IPS-20b (cell line): ENCODE results near the gene MSGN1.

Source experiments
- H3K27ac ChIP-seq: one replicate; pipeline ENCODE4 v1.5.1; 2013; ENCODE audit warnings: low read length
- H3K27me3 ChIP-seq: 2 replicates; pipeline ENCODE4 v1.6.1; 2013; ENCODE audit warnings: mild to moderate bottlenecking, low read length, inconsistent platforms; ENCODE audit not compliant: insufficient read depth
- H3K36me3 ChIP-seq: 2 replicates; pipeline ENCODE4 v1.6.1; 2013; ENCODE audit warnings: low read depth, mild to moderate bottlenecking, inconsistent platforms, low read length, moderate library complexity; ENCODE audit not compliant: insufficient read depth
- H3K4me1 ChIP-seq: 2 replicates; pipeline ENCODE4 v1.6.1; 2013; ENCODE audit warnings: mild to moderate bottlenecking, control low read depth, inconsistent platforms, low read length, moderate library complexity; ENCODE audit not compliant: insufficient read depth
- H3K4me3 ChIP-seq: 2 replicates; pipeline ENCODE4 v1.5.1; 2013; ENCODE audit warnings: mild to moderate bottlenecking, low read length, inconsistent platforms
- H3K9ac ChIP-seq: 2 replicates; pipeline ENCODE4 v1.6.1; 2013; ENCODE audit warnings: low read depth, mild to moderate bottlenecking, inconsistent platforms, low read length, moderate library complexity
- H3K9me3 ChIP-seq: 2 replicates; pipeline ENCODE4 v1.6.1; 2013; ENCODE audit warnings: mild to moderate bottlenecking, low read depth, low read length, inconsistent platforms; ENCODE audit not compliant: insufficient read depth

The MSGN1 gene

DNA sequence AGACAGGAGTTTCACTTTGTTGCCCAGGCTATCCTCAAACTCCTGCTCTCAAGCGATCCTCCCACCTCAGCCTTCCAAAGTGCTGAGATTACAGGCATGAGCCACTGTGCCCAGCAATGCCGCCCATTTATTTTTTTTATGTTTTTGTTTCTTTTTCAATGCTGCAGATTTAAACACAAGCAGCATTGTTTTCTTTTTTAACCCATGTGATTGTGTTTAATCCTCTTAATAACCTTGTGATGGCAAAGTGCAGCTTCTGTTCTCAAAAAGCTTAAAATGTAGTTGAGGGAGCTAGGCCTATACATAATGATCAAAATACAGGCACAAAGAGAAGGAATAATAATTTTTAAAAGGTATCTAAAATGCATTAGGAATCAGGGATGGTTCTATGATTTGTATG is 11.5 kb downstream of the MSGN1 start:
- H3K4me1 ChIP-seq = peaks cover 10% of the 10 kb centered on the region; the same call in 1 of the 2 replicates
- H3K9me3 ChIP-seq = no peaks in the 10 kb centered on the region
- H3K27ac ChIP-seq = no peak overlapping the region
- no peak overlapping the region for H3K9ac ChIP-seq
- H3K4me3 ChIP-seq = no peak overlapping the region
- H3K36me3 ChIP-seq = no peaks in the 10 kb centered on the region
- H3K27me3 ChIP-seq = peaks cover 39% of the 10 kb centered on the region

DNA sequence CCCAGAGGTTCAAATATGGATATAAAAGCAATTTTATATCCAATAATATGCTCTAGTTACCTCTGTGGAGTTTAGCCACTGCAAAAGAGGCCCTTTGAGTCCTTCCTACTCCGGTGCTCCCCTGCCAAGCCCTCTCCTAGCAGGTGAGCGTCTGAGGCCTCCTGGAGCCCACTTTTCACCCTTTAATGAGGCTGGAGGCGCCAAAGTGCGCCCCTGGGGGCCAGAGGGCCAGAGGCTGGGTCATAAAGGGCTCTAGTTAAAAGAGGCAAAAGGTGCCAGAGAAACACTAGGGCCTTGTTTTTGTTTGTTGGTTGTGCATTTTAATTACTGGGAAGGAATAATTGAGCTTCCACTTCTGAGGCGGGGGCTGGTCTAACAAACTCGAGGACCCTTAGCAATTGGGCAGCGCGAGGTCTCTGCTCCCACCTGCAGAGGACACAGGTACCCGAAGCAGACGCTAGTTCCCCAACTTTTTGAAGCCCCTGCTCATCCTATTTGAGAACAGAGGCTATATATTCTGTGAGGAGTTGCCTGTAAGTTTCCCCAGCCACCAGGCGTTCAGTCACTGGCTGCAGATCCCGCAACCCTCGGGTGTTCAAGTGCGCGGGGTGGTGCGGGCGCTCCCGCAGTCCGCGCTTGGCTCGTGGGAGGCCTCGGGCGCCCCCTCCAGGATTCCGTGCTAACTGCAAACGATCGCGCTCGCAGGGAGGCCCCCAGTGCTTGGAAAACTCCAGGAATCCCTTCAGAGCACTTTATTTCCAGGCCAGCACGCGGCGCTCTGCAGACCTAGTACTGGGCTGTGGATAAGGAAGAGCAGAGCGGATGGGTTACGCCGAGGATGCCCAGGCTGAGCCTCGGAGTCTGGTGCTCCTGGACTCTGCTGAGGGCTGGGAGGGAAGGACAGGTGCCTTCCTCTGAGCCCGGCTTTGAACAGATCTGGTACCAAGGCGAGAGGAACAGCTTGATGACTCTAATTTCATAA is 14.1 kb downstream of the MSGN1 start:
- H3K4me1 ChIP-seq = peaks cover 10% of the 10 kb centered on the region; the same call in 1 of the 2 replicates
- H3K9ac ChIP-seq = no peak overlapping the region
- H3K4me3 ChIP-seq = peak overlapping the region; percentile 49; the same call in 1 of the 2 replicates
- no peaks in the 10 kb centered on the region for H3K9me3 ChIP-seq
- H3K27me3 ChIP-seq = peaks cover 39% of the 10 kb centered on the region
- no peak overlapping the region for H3K27ac ChIP-seq
- H3K36me3 ChIP-seq = no peaks in the 10 kb centered on the region

DNA sequence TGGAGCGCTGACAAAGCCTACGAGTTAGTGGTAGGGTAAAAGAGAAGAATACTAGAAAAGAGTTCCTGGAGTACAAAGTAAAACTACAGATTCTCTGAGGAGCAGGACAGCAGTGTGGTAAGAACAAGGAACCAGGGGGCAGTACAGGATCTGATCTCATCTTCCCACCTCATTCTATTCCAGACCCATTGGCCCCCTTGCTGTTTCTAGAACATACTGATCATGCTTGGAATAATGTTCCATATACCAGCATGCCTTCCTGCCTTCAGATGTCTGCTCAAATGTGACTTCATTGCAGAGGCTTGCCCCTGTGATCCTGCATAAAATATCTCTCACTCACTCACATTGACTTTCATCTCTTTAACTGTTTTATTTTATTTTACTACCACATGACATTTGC is 19.3 kb downstream of the MSGN1 start:
- no peak overlapping the region for H3K27ac ChIP-seq
- H3K4me3 ChIP-seq = no peak overlapping the region
- peaks cover 9% of the 10 kb centered on the region for H3K27me3 ChIP-seq
- no peaks in the 10 kb centered on the region for H3K36me3 ChIP-seq
- no peaks in the 10 kb centered on the region for H3K9me3 ChIP-seq
- no peak overlapping the region for H3K9ac ChIP-seq
- no peaks in the 10 kb centered on the region for H3K4me1 ChIP-seq

DNA sequence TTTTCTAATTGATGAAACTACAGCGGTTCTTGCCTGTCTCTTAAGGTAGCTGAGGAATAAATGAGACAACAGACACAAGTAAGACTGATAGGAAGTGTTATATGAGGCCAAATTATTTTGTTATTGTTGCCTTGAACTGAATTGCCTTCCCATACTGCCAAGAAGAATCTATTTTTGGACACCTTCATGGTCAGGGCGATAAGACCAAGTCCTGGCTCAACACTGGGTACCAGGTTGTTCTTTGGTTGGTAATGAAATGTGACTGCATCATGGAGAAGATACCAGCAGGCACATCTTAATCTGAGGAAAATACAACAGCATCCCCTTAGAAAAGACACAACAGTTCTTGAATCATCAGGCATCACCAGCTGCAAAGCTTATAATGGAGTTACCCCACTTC is 23.7 kb downstream of the MSGN1 start:
- H3K9me3 ChIP-seq = no peaks in the 10 kb centered on the region
- H3K27ac ChIP-seq = no peak overlapping the region
- no peaks in the 10 kb centered on the region for H3K4me1 ChIP-seq
- no peak overlapping the region for H3K9ac ChIP-seq
- H3K27me3 ChIP-seq = no peaks in the 10 kb centered on the region
- H3K4me3 ChIP-seq = no peak overlapping the region
- no peaks in the 10 kb centered on the region for H3K36me3 ChIP-seq

DNA sequence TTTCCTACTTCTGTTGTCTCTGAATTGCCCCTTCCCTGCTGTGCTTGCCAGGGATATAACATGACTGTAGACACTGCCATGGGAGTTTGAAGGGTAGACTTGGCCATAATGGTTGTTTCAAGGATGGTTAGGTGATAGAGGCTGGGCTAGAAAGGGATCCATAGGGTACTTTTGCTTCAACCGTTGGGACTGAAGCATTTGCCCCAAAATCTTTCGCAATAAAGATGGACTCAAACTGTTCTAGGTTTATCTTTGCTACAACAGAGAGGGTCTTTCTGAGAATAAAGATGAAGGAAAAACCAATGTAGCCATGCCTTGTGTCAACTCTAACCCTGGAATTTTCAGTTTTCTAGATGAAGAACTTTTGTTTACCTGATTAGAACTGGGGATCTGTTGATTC is 27.2 kb downstream of the MSGN1 start:
- H3K9ac ChIP-seq = no peak overlapping the region
- H3K27me3 ChIP-seq = no peaks in the 10 kb centered on the region
- no peak overlapping the region for H3K27ac ChIP-seq
- H3K36me3 ChIP-seq = no peaks in the 10 kb centered on the region
- H3K4me1 ChIP-seq = no peaks in the 10 kb centered on the region
- H3K9me3 ChIP-seq = no peaks in the 10 kb centered on the region
- H3K4me3 ChIP-seq = no peak overlapping the region

DNA sequence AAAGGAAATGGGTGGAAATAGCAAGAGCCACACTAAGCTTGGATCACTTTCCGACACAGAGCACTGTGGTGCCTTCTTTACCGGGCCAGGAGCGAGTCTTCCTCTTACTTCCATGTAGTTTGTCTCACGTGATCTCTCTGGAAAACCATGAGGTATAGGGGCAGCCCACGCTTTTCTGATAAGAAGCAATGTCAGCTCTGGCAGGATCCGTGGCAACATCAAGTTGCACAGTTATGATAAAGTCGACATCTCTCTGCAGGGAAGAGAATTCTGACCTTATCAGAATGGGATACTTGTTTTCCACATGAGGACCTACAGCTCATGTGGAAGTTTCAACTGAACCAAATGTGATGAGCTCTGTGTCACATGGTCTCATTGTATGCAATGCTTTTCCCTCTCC is 29.5 kb downstream of the MSGN1 start:
- no peaks in the 10 kb centered on the region for H3K9me3 ChIP-seq
- H3K36me3 ChIP-seq = no peaks in the 10 kb centered on the region

DNA sequence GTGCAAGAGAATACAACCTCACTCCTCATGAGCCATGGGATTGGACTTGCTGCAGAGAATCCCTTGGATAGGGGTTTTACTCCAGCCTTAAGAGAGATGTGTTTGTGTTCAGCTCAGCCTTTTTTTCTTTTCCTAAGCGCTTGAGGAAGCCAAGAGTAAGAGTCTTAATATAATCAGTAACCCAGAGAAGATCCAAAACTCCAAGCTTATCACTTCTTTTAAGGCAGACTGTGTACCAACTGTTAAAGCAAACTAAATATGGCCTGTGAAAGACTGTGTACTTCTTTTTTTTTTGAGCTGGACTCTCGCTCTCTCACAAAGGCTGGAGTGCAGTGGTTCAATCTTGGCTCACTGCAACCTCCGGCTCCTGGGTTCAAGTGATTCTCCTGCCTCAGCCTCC is 30.4 kb downstream of the MSGN1 start:
- H3K4me3 ChIP-seq = no peak overlapping the region
- H3K9ac ChIP-seq = no peak overlapping the region
- no peaks in the 10 kb centered on the region for H3K36me3 ChIP-seq
- no peaks in the 10 kb centered on the region for H3K9me3 ChIP-seq
- no peaks in the 10 kb centered on the region for H3K27me3 ChIP-seq
- H3K4me1 ChIP-seq = no peaks in the 10 kb centered on the region
- H3K27ac ChIP-seq = no peak overlapping the region

More for the DNA sequence above, 29.5 kb downstream of the MSGN1 start:
- Histone ChIP-seq H3K27ac (no peak overlapping the region), H3K27me3 (no peaks in the 10 kb centered on the region), H3K4me3 (no peak overlapping the region), H3K4me1 (no peaks in the 10 kb centered on the region), H3K9ac (no peak overlapping the region)

DNA sequence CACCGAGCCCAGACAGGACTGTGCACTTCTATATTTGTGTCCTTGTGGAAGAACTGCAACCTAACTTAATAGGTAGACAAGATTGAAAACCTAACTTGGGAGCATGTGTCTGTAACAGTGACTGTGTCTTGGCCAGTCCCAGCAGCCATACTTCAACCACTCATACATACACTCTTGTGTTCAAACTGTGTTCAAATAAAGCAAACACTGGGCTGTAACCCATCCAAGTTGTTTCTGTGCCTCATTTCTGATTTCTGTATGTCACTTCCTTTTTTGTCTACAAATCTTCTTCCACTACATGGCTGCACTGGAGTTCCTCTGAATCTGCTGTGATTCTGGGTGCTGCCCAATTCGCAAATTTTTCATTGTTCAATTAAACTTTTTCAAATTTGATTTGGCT is 31.0 kb downstream of the MSGN1 start:
- H3K9me3 ChIP-seq = no peaks in the 10 kb centered on the region
- no peak overlapping the region for H3K9ac ChIP-seq
- H3K4me1 ChIP-seq = no peaks in the 10 kb centered on the region
- no peak overlapping the region for H3K27ac ChIP-seq
- no peaks in the 10 kb centered on the region for H3K27me3 ChIP-seq
- no peaks in the 10 kb centered on the region for H3K36me3 ChIP-seq
- no peak overlapping the region for H3K4me3 ChIP-seq

DNA sequence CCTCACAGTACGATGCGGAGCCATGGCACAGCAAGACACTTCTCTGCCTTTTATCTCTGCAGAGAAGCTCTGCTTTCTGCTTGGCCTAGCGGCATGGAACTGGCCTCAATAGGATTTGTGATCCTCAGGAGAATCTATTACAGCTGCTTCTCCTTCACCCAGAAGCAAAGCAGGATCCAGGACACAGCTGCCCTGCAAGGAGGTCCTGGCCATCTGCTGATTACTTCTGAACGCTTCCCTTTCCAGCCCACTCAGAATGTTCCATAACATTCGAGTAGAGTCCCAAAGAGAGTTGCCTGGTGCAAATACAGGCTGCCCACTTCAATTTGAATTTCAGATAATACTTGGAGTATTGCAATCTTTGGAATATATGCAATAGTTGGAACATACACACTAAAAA is 33.0 kb downstream of the MSGN1 start:
- Histone ChIP-seq H3K27me3 (no peaks in the 10 kb centered on the region), H3K27ac (no peak overlapping the region), H3K9me3 (no peaks in the 10 kb centered on the region), H3K4me1 (no peaks in the 10 kb centered on the region), H3K4me3 (no peak overlapping the region), H3K9ac (no peak overlapping the region), H3K36me3 (no peaks in the 10 kb centered on the region)

DNA sequence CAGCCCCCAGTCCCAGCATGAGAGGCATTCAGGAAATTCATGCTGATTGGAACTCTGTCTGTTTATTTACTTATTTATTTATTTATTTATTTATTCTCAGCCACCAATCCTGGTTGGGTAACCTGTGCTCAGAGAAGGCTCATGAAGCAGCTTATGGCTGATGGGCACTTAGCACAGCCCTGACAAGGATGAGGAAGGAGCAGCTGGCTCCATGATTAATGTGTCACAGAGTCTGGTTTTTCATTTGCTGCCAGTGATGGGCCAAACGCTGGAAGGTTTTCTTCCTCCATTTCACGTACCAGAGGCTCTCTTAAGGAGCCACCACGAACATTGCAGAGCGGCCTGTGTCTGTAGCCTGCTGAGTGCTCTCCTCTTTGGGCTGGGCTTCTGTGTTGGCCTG is 33.9 kb downstream of the MSGN1 start:
- H3K36me3 ChIP-seq = no peaks in the 10 kb centered on the region
- no peaks in the 10 kb centered on the region for H3K4me1 ChIP-seq
- H3K27me3 ChIP-seq = no peaks in the 10 kb centered on the region
- no peak overlapping the region for H3K27ac ChIP-seq
- no peak overlapping the region for H3K9ac ChIP-seq
- H3K9me3 ChIP-seq = no peaks in the 10 kb centered on the region
- no peak overlapping the region for H3K4me3 ChIP-seq

DNA sequence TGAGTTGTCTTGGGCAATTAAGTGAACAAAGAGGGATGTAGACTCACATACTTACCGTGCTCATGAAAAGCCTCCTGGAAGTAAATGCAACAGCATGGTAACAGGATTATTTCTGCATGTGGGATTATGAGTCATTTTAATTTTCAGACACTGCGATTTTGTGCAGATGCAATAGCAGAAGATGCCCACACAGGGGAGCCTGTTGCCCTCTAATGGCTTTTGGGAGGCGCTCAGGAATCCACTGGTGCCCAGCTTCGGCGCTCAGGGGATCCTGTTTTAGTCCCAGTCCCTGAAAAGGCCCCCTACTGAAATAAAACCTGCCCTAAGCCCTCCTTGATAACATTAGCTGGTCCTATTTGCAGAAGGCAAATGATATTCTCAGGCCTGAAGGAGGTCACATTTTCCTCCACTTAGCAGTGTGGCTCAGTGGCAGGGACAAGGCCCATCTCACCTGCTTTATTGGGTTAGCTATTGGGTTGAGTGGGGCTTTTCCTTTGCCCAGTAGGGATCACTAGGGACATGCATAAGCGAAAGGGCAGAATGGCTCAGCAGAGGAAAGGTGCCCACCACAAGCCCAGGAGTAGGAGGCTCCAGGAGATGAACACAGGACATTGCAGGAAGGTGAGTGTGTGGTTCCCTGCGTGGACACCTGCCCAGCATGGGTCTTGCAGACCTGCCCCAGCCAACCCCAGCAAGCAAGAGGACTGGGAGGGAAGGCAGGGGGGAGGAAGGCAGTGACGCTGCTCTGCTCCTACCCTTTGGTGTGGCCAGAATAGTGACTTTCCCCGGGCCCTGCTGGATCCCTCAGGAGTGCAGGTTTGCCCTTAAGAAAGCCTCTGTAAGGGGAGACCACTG is 35.7 kb downstream of the MSGN1 start:
- no peaks in the 10 kb centered on the region for H3K4me1 ChIP-seq
- H3K27ac ChIP-seq = no peak overlapping the region
- H3K27me3 ChIP-seq = no peaks in the 10 kb centered on the region
- no peak overlapping the region for H3K9ac ChIP-seq
- no peak overlapping the region for H3K4me3 ChIP-seq
- H3K36me3 ChIP-seq = no peaks in the 10 kb centered on the region
- H3K9me3 ChIP-seq = no peaks in the 10 kb centered on the region
